OCI-LY7 (cell line): ENCODE data around the gene PHF20. TPM values are rescaled to one million over a fixed set of nuclear protein-coding genes. Genes with fewer than 3 reads are reported as not detected.
A peak's percentile ranks its signal among the peaks of the same experiment; 100 is the strongest.

Experiments
- BruUV-seq: library from RNA; stranded (reverse); fragments of 400-500 nt; replicated peaks from 2 replicates; lab custom pipeline; 2021; lab: Mats Ljungman, UMichigan
- CTCF ChIA-PET: fragments of 300-600 bp; sonication (Branson Sonifier 250); formaldehyde crosslinking; loops from one replicate; lab custom pipeline; 2022; ENCODE audit warnings: antibody characterized with exemption; ENCODE audit not compliant: unreplicated experiment; lab: Charles Lee
- POLR2A ChIA-PET: fragments of 300-600 bp; sonication (Branson Sonifier 250); formaldehyde crosslinking; loops from one replicate; lab custom pipeline; 2022; ENCODE audit warnings: antibody characterized with exemption; lab: Charles Lee
- DNase-seq: peaks from one replicate; pipeline ENCODE4 v3.0.0-alpha.2; 2015; ENCODE audit warnings: low spot score
- H2AFZ ChIP-seq: fragments of 200-600 bp; sonication (generic), shearing (Covaris generic); 2 replicates; pipeline ENCODE4 v1.6.1; 2014; ENCODE audit warnings: mild to moderate bottlenecking, antibody characterized with exemption, low read length, moderate library complexity
- H3K27ac ChIP-seq: fragments of 200-600 bp; sonication (generic); 2 replicates; pipeline ENCODE4 v1.5.1; 2014; ENCODE audit warnings: mixed run types, low read depth, mild to moderate bottlenecking, moderate library complexity, low read length, inconsistent platforms; ENCODE audit not compliant: poor library complexity, severe bottlenecking
- H3K36me3 ChIP-seq: fragments of 200-600 bp; sonication (generic); 2 replicates; pipeline ENCODE4 v1.6.1; 2014; ENCODE audit warnings: mild to moderate bottlenecking, antibody characterized with exemption, low read length, moderate library complexity, mixed read lengths; ENCODE audit not compliant: insufficient read depth
- H3K4me1 ChIP-seq: fragments of 200-600 bp; sonication (generic); 2 replicates; pipeline ENCODE4 v1.5.1; 2014; ENCODE audit warnings: mild to moderate bottlenecking, low read length; ENCODE audit not compliant: insufficient read depth, poor library complexity, severe bottlenecking
- H3K4me2 ChIP-seq: fragments of 200-600 bp; sonication (generic); 2 replicates; pipeline ENCODE4 v1.6.1; 2014; ENCODE audit warnings: mild to moderate bottlenecking, low read length
- H3K4me3 ChIP-seq: fragments of 200-600 bp; sonication (generic); 2 replicates; pipeline ENCODE4 v1.5.1; 2014; ENCODE audit warnings: mild to moderate bottlenecking, low read depth, low read length; ENCODE audit not compliant: poor library complexity, severe bottlenecking
- H3K79me2 ChIP-seq: fragments of 200-600 bp; sonication (generic); 2 replicates; pipeline ENCODE4 v1.6.1; 2016; ENCODE audit warnings: low read depth, mild to moderate bottlenecking, low read length, moderate library complexity, mixed read lengths; ENCODE audit not compliant: insufficient read depth
- H3K9me2 ChIP-seq: fragments of 200-600 bp; sonication (generic); 2 replicates; pipeline ENCODE4 v1.6.1; 2016; ENCODE audit warnings: mild to moderate bottlenecking, low read length, mixed read lengths; ENCODE audit not compliant: insufficient read depth
- H3K9me3 ChIP-seq: fragments of 200-600 bp; sonication (generic); 2 replicates; pipeline ENCODE4 v1.6.1; 2014; ENCODE audit warnings: mild to moderate bottlenecking, mixed run types, low read length, mixed read lengths
- H4K20me1 ChIP-seq: fragments of 200-600 bp; sonication (generic); 2 replicates; pipeline ENCODE4 v1.6.1; 2014; ENCODE audit warnings: mild to moderate bottlenecking, antibody characterized with exemption, low read length, moderate library complexity, mixed read lengths; ENCODE audit not compliant: insufficient read depth
- CTCF ChIP-seq: fragments of 200-600 bp; sonication (generic); conservative IDR thresholded peaks from 2 replicates; pipeline ENCODE4 v1.5.1; 2014; ENCODE audit warnings: mild to moderate bottlenecking, antibody characterized with exemption, low read length, moderate library complexity, mixed read lengths
- EZH2phosphoT487 ChIP-seq: fragments of 200-600 bp; sonication (generic); IDR thresholded peaks from 2 replicates; pipeline ENCODE4 v1.6.1; 2018; ENCODE audit warnings: low read depth, borderline replicate concordance, mild to moderate bottlenecking, mixed run types, antibody characterized with exemption, low read length, moderate library complexity, mixed read lengths
- intact Hi-C: fragments of 100-400 bp; cut with micrococcal nuclease; formaldehyde crosslinking; loops from one replicate; pipeline ENCODE4 v1.10.0; 2022; ENCODE audit not compliant: unreplicated experiment
- total RNA-seq, 2 experiments: library from RNA; depleted of rRNA in 1 of 2; stranded (reverse); fragments of >200 nt in 1 of 2; shearing (Covaris generic) in 1 of 2; gene quantifications; 2 replicates each; pipeline ENCODE4 v1.2.3, GENCODE V29; 2014 to 2022

PHF20 gene
- total RNA-seq, 2 experiments from 2014 or later, result 37.9 to 47.8 TPM

- no TSS peak for BruUV-seq
- no peaks in the 10 kb centered on the region for H4K20me1 ChIP-seq
- H3K4me1 ChIP-seq, result no peaks in the 10 kb centered on the region
- no peak overlapping the region for H3K4me2 ChIP-seq
- H2AFZ ChIP-seq, result no peak overlapping the region
- no peaks in the 10 kb centered on the region for H3K79me2 ChIP-seq
- CTCF ChIA-PET, result no interaction called here
- TF ChIP-seq CTCF (no peak), EZH2phosphoT487 (no peak)
- H3K36me3 ChIP-seq, result 0 out of 2 replicates have a peak, but pooled peaks cover 3% of the 10 kb centered on the region
- no peaks in the 10 kb centered on the region for H3K9me3 ChIP-seq
- POLR2A ChIA-PET, result interaction anchor here (0.6 kb wide), 1 partner anchor 942 kb away, joined by 3 read pairs; no protein-coding TSS in a partner anchor
- H3K4me3 ChIP-seq, result no peak overlapping the region
- H3K27ac ChIP-seq, result no peak overlapping the region
- H3K9me2 ChIP-seq, result no peaks in the 10 kb centered on the region
- intact Hi-C loops, result loop anchor here (5.0 kb wide), 1 partner anchor 261 kb away; no protein-coding TSS in a partner anchor
- no peak for DNase-seq
These were observed 111.5 kb downstream of the PHF20 start for GRCh38 chr20:35883336-35883777.

DNA sequence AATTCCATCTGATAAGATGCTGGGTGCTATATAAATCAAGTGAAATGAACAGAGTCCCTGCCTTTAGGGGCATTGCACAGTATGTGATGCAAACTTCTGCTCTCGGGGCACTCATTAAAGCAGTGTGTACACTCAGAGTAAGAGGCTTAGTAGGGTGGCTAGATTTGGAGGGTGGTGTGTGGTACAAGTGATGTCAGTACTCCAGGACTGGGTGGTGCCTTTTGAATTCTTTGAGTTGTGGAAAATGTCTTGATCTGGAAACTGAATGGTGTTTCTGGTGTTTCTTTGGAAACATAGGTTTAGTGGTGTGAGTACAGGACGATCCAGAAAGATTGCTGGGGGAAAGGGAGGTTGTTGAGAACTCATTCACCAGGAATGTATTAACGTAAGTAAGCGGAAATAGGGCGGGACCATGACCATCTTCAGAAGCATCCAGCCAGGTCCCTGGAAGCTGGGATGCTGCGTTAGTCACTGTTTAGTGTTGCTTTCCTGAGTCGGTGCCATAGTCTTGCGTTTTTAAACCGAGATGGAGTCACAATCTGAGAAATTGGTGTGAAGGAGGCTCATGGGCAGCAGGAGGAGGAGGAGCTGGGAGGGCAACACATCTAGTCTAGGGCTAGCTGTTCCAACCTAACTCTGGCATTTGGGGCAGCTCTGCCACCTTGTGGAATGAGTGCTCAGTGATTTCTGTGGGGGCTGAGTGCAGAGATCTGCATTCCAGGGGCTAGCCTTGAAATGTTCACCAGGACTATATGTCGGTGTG lies 112.1 kb downstream of the PHF20 start:
- H3K4me3 ChIP-seq, result no peak overlapping the region
- peak; percentile 86 for TF ChIP-seq CTCF
- TF ChIP-seq EZH2phosphoT487, result no peak
- BruUV-seq, result no TSS peak
- H3K4me1 ChIP-seq, result no peaks in the 10 kb centered on the region
- H3K27ac ChIP-seq, result no peak overlapping the region
- intact Hi-C loops, result loop anchor here (1.0 to 5.0 kb wide), 3 partner anchors 185 to 323 kb away; partner anchors contain the start of genes NFS1 and ROMO1
- peak; percentile 72 for DNase-seq
- H3K9me2 ChIP-seq, result no peaks in the 10 kb centered on the region
- H3K4me2 ChIP-seq, result no peak overlapping the region
- no peaks in the 10 kb centered on the region for H4K20me1 ChIP-seq
- ChIA-PET CTCF (no interaction called here), POLR2A (interaction anchor here (0.6 kb wide), 1 partner anchor 140 kb away, joined by 3 read pairs; no protein-coding TSS in a partner anchor)
- H3K79me2 ChIP-seq, result no peaks in the 10 kb centered on the region
- 0 out of 2 replicates have a peak, but pooled peaks cover 3% of the 10 kb centered on the region for H3K36me3 ChIP-seq
- H3K9me3 ChIP-seq, result no peaks in the 10 kb centered on the region
- H2AFZ ChIP-seq, result no peak overlapping the region

GRCh38 chr20:35884541-35884865 lies 112.7 kb downstream of the PHF20 start:
- CTCF ChIA-PET, result no interaction called here
- H3K4me3 ChIP-seq, result no peak overlapping the region
- no peak overlapping the region for H3K4me2 ChIP-seq
- no peaks in the 10 kb centered on the region for H3K9me3 ChIP-seq
- no peaks in the 10 kb centered on the region for H4K20me1 ChIP-seq
- no peaks in the 10 kb centered on the region for H3K4me1 ChIP-seq
- no TSS peak for BruUV-seq
- H3K27ac ChIP-seq, result no peak overlapping the region
- intact Hi-C loops, result loop anchor here (1.0 to 5.0 kb wide), 3 partner anchors 186 to 323 kb away; partner anchors contain the start of genes NFS1 and ROMO1
- TF ChIP-seq EZH2phosphoT487, result no peak
- TF ChIP-seq CTCF, result peak; percentile 58; the same call in 1 of the 2 replicates
- 0 out of 2 replicates have a peak, but pooled peaks cover 3% of the 10 kb centered on the region for H3K36me3 ChIP-seq
- no peak overlapping the region for H2AFZ ChIP-seq
- H3K9me2 ChIP-seq, result no peaks in the 10 kb centered on the region
- H3K79me2 ChIP-seq, result no peaks in the 10 kb centered on the region
- POLR2A ChIA-PET, result interaction anchor here (0.6 kb wide), 1 partner anchor 140 kb away, joined by 3 read pairs; no protein-coding TSS in a partner anchor
- no peak for DNase-seq
